ENCODE data around the gene IKZF3.

IKZF3 gene

GRCh38 chr17:39820987-39821386 is 43.1 kb downstream of the IKZF3 start:
- H3K27me3 Mint-ChIP-seq: no peaks in the 10 kb centered on the region
- ATAC-seq (replicated peaks) (no peak), DNase-seq (no peak)
- H3K27ac Mint-ChIP-seq: peak overlapping the region; percentile 95 to 97
- H3K36me3 Mint-ChIP-seq (ENCODE audit: insufficient read depth): peaks cover 70% of the 10 kb centered on the region
- peak overlapping the region in 1 of 2 donors; percentile 73 for H3K4me3 Mint-ChIP-seq
- peaks cover 2 to 18% of the 10 kb centered on the region in 2 donors for H3K9me3 Mint-ChIP-seq
- H3K4me1 Mint-ChIP-seq (ENCODE audit: low read depth in 2 of 2): peaks cover 34 to 53% of the 10 kb centered on the region in 2 donors

- DNase-seq (no peak), ATAC-seq (replicated peaks) (no peak)
- peak overlapping the region; percentile 69 to 73 for H3K4me3 Mint-ChIP-seq
- H3K27ac Mint-ChIP-seq: peak overlapping the region; percentile 95 to 97
- no peaks in the 10 kb centered on the region for H3K27me3 Mint-ChIP-seq
- H3K4me1 Mint-ChIP-seq (ENCODE audit: low read depth in 2 of 2): peaks cover 34 to 57% of the 10 kb centered on the region in 2 donors
- peaks cover 68% of the 10 kb centered on the region for H3K36me3 Mint-ChIP-seq (ENCODE audit: insufficient read depth)
- H3K9me3 Mint-ChIP-seq: peaks cover 2 to 18% of the 10 kb centered on the region in 2 donors
Measured at GRCh38 chr17:39820541-39820940, 43.6 kb downstream of the IKZF3 start.

- H3K27ac Mint-ChIP-seq: peak overlapping the region; percentile 95 to 97
- H3K36me3 Mint-ChIP-seq (ENCODE audit: insufficient read depth): peaks cover 62% of the 10 kb centered on the region
- H3K4me1 Mint-ChIP-seq (ENCODE audit: low read depth in 2 of 2): peaks cover 46 to 78% of the 10 kb centered on the region in 2 donors
- H3K9me3 Mint-ChIP-seq: peaks cover 0 to 10% of the 10 kb centered on the region in 2 donors
- ATAC-seq (replicated peaks) (peak; percentile 35), DNase-seq (peak; percentile 39 to 47 (median 43))
- H3K27me3 Mint-ChIP-seq: no peaks in the 10 kb centered on the region
- H3K4me3 Mint-ChIP-seq: peak overlapping the region; percentile 73 to 74
Measured at GRCh38 chr17:39818358-39819000, 45.6 kb downstream of the IKZF3 start.

GRCh38 chr17:39816272-39816671 is 47.8 kb downstream of the IKZF3 start:
- ATAC-seq (replicated peaks) (no peak), DNase-seq (no peak)
- no peaks in the 10 kb centered on the region for H3K27me3 Mint-ChIP-seq
- no peak overlapping the region for H3K4me3 Mint-ChIP-seq
- H3K36me3 Mint-ChIP-seq (ENCODE audit: insufficient read depth): peaks cover 52% of the 10 kb centered on the region
- peaks cover 46 to 80% of the 10 kb centered on the region in 2 donors for H3K4me1 Mint-ChIP-seq (ENCODE audit: low read depth in 2 of 2)
- H3K27ac Mint-ChIP-seq: no peak overlapping the region
- no peaks in the 10 kb centered on the region for H3K9me3 Mint-ChIP-seq

GRCh38 chr17:39814497-39814896 is 49.6 kb downstream of the IKZF3 start:
- H3K4me1 Mint-ChIP-seq (ENCODE audit: low read depth in 2 of 2): peaks cover 38 to 72% of the 10 kb centered on the region in 2 donors

GRCh38 chr17:39813631-39814030 is 50.5 kb downstream of the IKZF3 start:
- Mint-ChIP-seq H3K4me3 (peak overlapping the region; percentile 79 to 80), H3K4me1 (ENCODE audit: low read depth in 2 of 2) (peaks cover 37 to 73% of the 10 kb centered on the region in 2 donors), H3K9me3 (no peaks in the 10 kb centered on the region), H3K27ac (peak overlapping the region; percentile 93 to 96), H3K27me3 (no peaks in the 10 kb centered on the region), H3K36me3 (ENCODE audit: insufficient read depth) (peaks cover 41% of the 10 kb centered on the region)
- DNase-seq (peak; percentile 55 to 63 (median 58)), ATAC-seq (replicated peaks) (peak; percentile 94)

More at GRCh38 chr17:39814497-39814896, 49.6 kb downstream of the IKZF3 start:
- DNase-seq (no peak), ATAC-seq (replicated peaks) (no peak)
- Mint-ChIP-seq H3K9me3 (no peaks in the 10 kb centered on the region), H3K27ac (peak overlapping the region; percentile 93 to 96), H3K36me3 (ENCODE audit: insufficient read depth) (peaks cover 45% of the 10 kb centered on the region), H3K27me3 (no peaks in the 10 kb centered on the region), H3K4me3 (peak overlapping the region; percentile 79 to 80)

- H3K4me3 Mint-ChIP-seq: peak overlapping the region; percentile 61 to 80
- H3K27me3 Mint-ChIP-seq: no peaks in the 10 kb centered on the region
- peaks cover 37% of the 10 kb centered on the region for H3K36me3 Mint-ChIP-seq (ENCODE audit: insufficient read depth)
- peaks cover 33 to 74% of the 10 kb centered on the region in 2 donors for H3K4me1 Mint-ChIP-seq (ENCODE audit: low read depth in 2 of 2)
- peak overlapping the region; percentile 93 to 96 for H3K27ac Mint-ChIP-seq
- DNase-seq (no peak), ATAC-seq (replicated peaks) (no peak)
- H3K9me3 Mint-ChIP-seq: no peaks in the 10 kb centered on the region
Measured at GRCh38 chr17:39812466-39812865, 51.6 kb downstream of the IKZF3 start.

GRCh38 chr17:39810939-39811728 is 53.0 kb downstream of the IKZF3 start:
- peaks cover 27% of the 10 kb centered on the region for H3K36me3 Mint-ChIP-seq (ENCODE audit: insufficient read depth)
- no peaks in the 10 kb centered on the region for H3K27me3 Mint-ChIP-seq
- DNase-seq: no peak
- peak overlapping the region in 1 of 2 donors; percentile 12 for H3K4me3 Mint-ChIP-seq
- H3K9me3 Mint-ChIP-seq: no peaks in the 10 kb centered on the region
- peaks cover 33 to 77% of the 10 kb centered on the region in 2 donors for H3K4me1 Mint-ChIP-seq (ENCODE audit: low read depth in 2 of 2)
- ATAC-seq (replicated peaks): no peak
- H3K27ac Mint-ChIP-seq: peak overlapping the region; percentile 62 to 96

GRCh38 chr17:39809221-39809620 is 54.9 kb downstream of the IKZF3 start:
- Mint-ChIP-seq H3K27ac (peak overlapping the region; percentile 35 to 72), H3K4me1 (ENCODE audit: low read depth in 2 of 2) (peaks cover 30 to 74% of the 10 kb centered on the region in 2 donors), H3K36me3 (ENCODE audit: insufficient read depth) (peaks cover 18% of the 10 kb centered on the region), H3K27me3 (no peaks in the 10 kb centered on the region), H3K9me3 (no peaks in the 10 kb centered on the region), H3K4me3 (no peak overlapping the region)
- no peak for ATAC-seq (replicated peaks)
- DNase-seq: no peak

GRCh38 chr17:39808409-39808997 is 55.6 kb downstream of the IKZF3 start:
- DNase-seq (no peak), ATAC-seq (replicated peaks) (no peak)
- Mint-ChIP-seq H3K27ac (peak overlapping the region; percentile 44 to 72), H3K27me3 (no peaks in the 10 kb centered on the region), H3K36me3 (ENCODE audit: insufficient read depth) (peaks cover 11% of the 10 kb centered on the region), H3K4me3 (no peak overlapping the region), H3K4me1 (ENCODE audit: low read depth in 2 of 2) (peaks cover 24 to 66% of the 10 kb centered on the region in 2 donors), H3K9me3 (no peaks in the 10 kb centered on the region)

- Mint-ChIP-seq H3K27ac (no peak overlapping the region), H3K4me1 (ENCODE audit: low read depth in 2 of 2) (peaks cover 15 to 53% of the 10 kb centered on the region in 2 donors), H3K36me3 (ENCODE audit: insufficient read depth) (peaks cover 7% of the 10 kb centered on the region), H3K27me3 (no peaks in the 10 kb centered on the region), H3K4me3 (no peak overlapping the region), H3K9me3 (no peaks in the 10 kb centered on the region)
- no peak for DNase-seq
- no peak for ATAC-seq (replicated peaks)
Measured at GRCh38 chr17:39804839-39805238, 59.3 kb downstream of the IKZF3 start.

GRCh38 chr17:39801055-39801454 is 63.1 kb downstream of the IKZF3 start:
- no peaks in the 10 kb centered on the region for H3K9me3 Mint-ChIP-seq
- H3K27me3 Mint-ChIP-seq: no peaks in the 10 kb centered on the region
- peak overlapping the region in 1 of 2 donors; percentile 22 for H3K4me3 Mint-ChIP-seq
- H3K36me3 Mint-ChIP-seq (ENCODE audit: insufficient read depth): peaks cover 9% of the 10 kb centered on the region
- H3K27ac Mint-ChIP-seq: peak overlapping the region; percentile 78 to 79
- ATAC-seq (replicated peaks): no peak
- no peak for DNase-seq
- H3K4me1 Mint-ChIP-seq (ENCODE audit: low read depth in 2 of 2): peaks cover 27 to 56% of the 10 kb centered on the region in 2 donors

- peak overlapping the region; percentile 22 to 30 for H3K4me3 Mint-ChIP-seq
- H3K4me1 Mint-ChIP-seq (ENCODE audit: low read depth in 2 of 2): peaks cover 25 to 51% of the 10 kb centered on the region in 2 donors
- no peaks in the 10 kb centered on the region for H3K27me3 Mint-ChIP-seq
- ATAC-seq (replicated peaks): peak; percentile 98
- DNase-seq: peak in 1 of 3 experiments; percentile 21
- H3K36me3 Mint-ChIP-seq (ENCODE audit: insufficient read depth): peaks cover 9% of the 10 kb centered on the region
- H3K9me3 Mint-ChIP-seq: no peaks in the 10 kb centered on the region
- peak overlapping the region; percentile 78 to 79 for H3K27ac Mint-ChIP-seq
Measured at GRCh38 chr17:39800540-39800939, 63.6 kb downstream of the IKZF3 start.
